A673 (cell line): ENCODE measurements around the gene BDNF. TPM values are rescaled to one million over a fixed set of nuclear protein-coding genes. Genes with fewer than 3 reads are reported as not detected.

Experiments
- BruUV-seq: library from RNA; stranded (reverse); fragments of 400-500 nt; replicated peaks from 2 replicates; lab custom pipeline; 2021; lab: Mats Ljungman, UMichigan
- CTCF ChIA-PET: fragments of 300-600 bp; sonication (Branson Sonifier 250); formaldehyde crosslinking; loops from one replicate; lab custom pipeline; 2022; ENCODE audit warnings: antibody characterized with exemption; lab: Charles Lee
- POLR2A ChIA-PET: fragments of 300-600 bp; sonication (Branson Sonifier 250); formaldehyde crosslinking; loops from one replicate; lab custom pipeline; 2022; ENCODE audit warnings: antibody characterized with exemption; ENCODE audit not compliant: low non-redundant PET; lab: Charles Lee
- DNase-seq: peaks from one replicate; pipeline ENCODE4 v3.0.0-alpha.2; 2015; ENCODE audit warnings: low spot score
- H3K27ac ChIP-seq: fragments of 200-600 bp; sonication (generic); 2 replicates; pipeline ENCODE4 v1.5.1; 2016; ENCODE audit warnings: mixed run types, low read depth, mild to moderate bottlenecking, mixed read lengths, antibody characterized with exemption, low read length; ENCODE audit not compliant: poor library complexity, severe bottlenecking
- H3K27me3 ChIP-seq: fragments of 200-600 bp; sonication (generic); replicated peaks from 2 replicates; pipeline ENCODE4 v1.6.1; 2017; ENCODE audit warnings: mixed run types, low read depth, mild to moderate bottlenecking, mixed read lengths, antibody characterized with exemption, low read length; ENCODE audit not compliant: insufficient read depth, poor library complexity
- H3K36me3 ChIP-seq: fragments of 200-600 bp; sonication (generic); 2 replicates; pipeline ENCODE4 v1.6.1; 2016; ENCODE audit warnings: mixed run types, mild to moderate bottlenecking, mixed read lengths, antibody characterized with exemption, low read length; ENCODE audit not compliant: insufficient read depth, poor library complexity, severe bottlenecking
- H3K4me1 ChIP-seq: fragments of 200-600 bp; sonication (generic); 2 replicates; pipeline ENCODE4 v1.6.1; 2017; ENCODE audit warnings: mixed run types, mild to moderate bottlenecking, mixed read lengths, antibody characterized with exemption, low read length; ENCODE audit not compliant: insufficient read depth, poor library complexity, severe bottlenecking
- H3K4me3 ChIP-seq: fragments of 200-600 bp; sonication (generic); 2 replicates; pipeline ENCODE4 v1.5.1; 2016; ENCODE audit warnings: low read depth, mixed run types, mild to moderate bottlenecking, mixed read lengths, low read length; ENCODE audit not compliant: poor library complexity, severe bottlenecking
- H3K9me3 ChIP-seq: fragments of 200-600 bp; sonication (generic); 2 replicates; pipeline ENCODE4 v1.6.1; 2016; ENCODE audit warnings: mixed run types, low read depth, mild to moderate bottlenecking, mixed read lengths, antibody characterized with exemption, low read length; ENCODE audit not compliant: poor library complexity, severe bottlenecking
- EZH2 ChIP-seq: fragments of 200-600 bp; sonication (generic); IDR thresholded peaks from 2 replicates; pipeline ENCODE4 v1.6.1; 2017; ENCODE audit warnings: borderline replicate concordance, low read depth, mild to moderate bottlenecking, mixed read lengths, antibody characterized with exemption, low read length; ENCODE audit not compliant: poor library complexity, severe bottlenecking
- intact Hi-C: fragments of 100-400 bp; cut with micrococcal nuclease; formaldehyde crosslinking; loops from one replicate; pipeline ENCODE4 v1.10.0; 2022; ENCODE audit not compliant: unreplicated experiment
- total RNA-seq: library from RNA; stranded (reverse); gene quantifications from 2 replicates; pipeline ENCODE4 v1.2.3, GENCODE V29; 2021
- TF ChIP-seq, protein P1 (sequence below): fragments of 300-800, 200-600 bp; sonication (generic); conservative IDR thresholded peaks from 2 replicates; pipeline ENCODE4 v1.5.1; 2017; ENCODE audit warnings: low read depth, mild to moderate bottlenecking, antibody characterized with exemption, low read length, moderate library complexity, mixed read lengths

The BDNF gene
- total RNA-seq, 1 experiment from 2014 or later, result 0.09 TPM

DNA sequence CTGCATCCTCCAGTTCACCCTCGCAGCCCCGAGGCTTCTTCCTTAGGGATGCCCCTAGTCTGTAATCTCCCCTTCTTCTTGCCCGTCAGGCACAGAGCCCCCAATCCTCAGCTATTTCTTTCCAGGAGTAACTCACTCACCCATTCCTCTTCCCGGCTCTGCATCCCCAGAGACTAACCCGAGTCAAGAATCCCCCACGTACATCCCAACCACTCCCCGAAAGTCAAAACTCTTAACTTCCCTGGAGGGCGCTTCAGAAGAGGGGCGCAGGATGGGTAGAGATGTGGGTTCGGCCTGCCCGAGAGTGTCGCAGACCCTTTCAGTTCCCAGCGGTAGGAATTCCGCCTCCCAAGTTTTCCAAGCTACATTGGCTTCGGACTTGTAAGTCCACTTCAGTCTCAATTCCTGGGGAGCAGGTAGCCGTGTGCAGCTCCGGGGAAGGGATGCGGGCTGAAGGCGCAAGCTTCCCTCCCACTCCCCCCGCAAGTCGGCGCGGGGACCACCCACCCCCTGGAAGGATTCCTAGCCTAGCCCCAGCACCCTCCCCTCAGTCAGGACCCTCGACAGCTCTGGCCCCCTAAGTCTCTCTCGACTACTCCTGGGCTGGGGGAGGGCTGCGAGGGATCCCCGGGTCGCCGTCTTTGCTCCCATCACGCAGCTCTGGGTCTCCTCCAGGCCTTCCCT, 871 bp downstream of the BDNF start:
- DNase-seq, result no peak
- Histone ChIP-seq H3K27me3 (peaks cover 97% of the 10 kb centered on the region), H3K4me1 (peaks cover 27% of the 10 kb centered on the region), H3K4me3 (peak overlapping the region; percentile 40), H3K9me3 (no peaks in the 10 kb centered on the region), H3K27ac (no peak overlapping the region), H3K36me3 (no peaks in the 10 kb centered on the region)
- ChIA-PET CTCF (interaction anchor here (0.5 to 3.2 kb wide), 29 partner anchors 18 to 1634 kb away, joined by 3 to 55 read pairs (median 7); no protein-coding TSS in a partner anchor), POLR2A (interaction anchor here (0.6 to 0.9 kb wide), 3 partner anchors 18 to 1626 kb away, joined by 6 to 15 read pairs (median 9); no protein-coding TSS in a partner anchor)
- intact Hi-C loops, result loop anchor here (1.0 to 10.0 kb wide), 9 partner anchors 408 to 1630 kb away; partner anchors contain the start of genes KIF18A and METTL15
- TF ChIP-seq EZH2, result peak; percentile 87
- TF ChIP-seq, protein P1, sequence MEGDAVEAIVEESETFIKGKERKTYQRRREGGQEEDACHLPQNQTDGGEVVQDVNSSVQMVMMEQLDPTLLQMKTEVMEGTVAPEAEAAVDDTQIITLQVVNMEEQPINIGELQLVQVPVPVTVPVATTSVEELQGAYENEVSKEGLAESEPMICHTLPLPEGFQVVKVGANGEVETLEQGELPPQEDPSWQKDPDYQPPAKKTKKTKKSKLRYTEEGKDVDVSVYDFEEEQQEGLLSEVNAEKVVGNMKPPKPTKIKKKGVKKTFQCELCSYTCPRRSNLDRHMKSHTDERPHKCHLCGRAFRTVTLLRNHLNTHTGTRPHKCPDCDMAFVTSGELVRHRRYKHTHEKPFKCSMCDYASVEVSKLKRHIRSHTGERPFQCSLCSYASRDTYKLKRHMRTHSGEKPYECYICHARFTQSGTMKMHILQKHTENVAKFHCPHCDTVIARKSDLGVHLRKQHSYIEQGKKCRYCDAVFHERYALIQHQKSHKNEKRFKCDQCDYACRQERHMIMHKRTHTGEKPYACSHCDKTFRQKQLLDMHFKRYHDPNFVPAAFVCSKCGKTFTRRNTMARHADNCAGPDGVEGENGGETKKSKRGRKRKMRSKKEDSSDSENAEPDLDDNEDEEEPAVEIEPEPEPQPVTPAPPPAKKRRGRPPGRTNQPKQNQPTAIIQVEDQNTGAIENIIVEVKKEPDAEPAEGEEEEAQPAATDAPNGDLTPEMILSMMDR, result no peak
- no TSS peak for BruUV-seq

DNA sequence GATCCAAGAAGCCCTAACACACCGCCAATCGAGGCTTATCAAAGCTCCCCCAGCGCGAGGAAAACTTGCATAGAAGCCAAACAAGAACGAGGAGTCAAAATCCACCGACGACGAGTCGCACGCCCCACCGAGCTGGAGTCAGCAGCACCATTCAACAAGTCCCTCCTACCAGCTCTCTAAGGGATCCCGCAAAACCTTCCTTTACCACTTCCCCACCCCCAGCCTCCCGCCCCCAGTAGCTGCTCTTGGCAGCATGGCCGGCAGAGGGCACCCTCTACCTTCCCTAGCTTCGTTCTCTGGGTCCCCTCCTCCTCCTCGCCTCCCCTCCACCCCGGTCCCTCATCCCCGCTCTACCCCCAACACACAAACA, 1.4 kb downstream of the BDNF start:
- intact Hi-C loops, result loop anchor here (1.0 to 10.0 kb wide), 9 partner anchors 408 to 1630 kb away; partner anchors contain the start of genes KIF18A and METTL15
- H3K4me3 ChIP-seq, result peak overlapping the region; percentile 40
- DNase-seq, result peak; percentile 97
- H3K4me1 ChIP-seq, result peaks cover 27% of the 10 kb centered on the region
- no TSS peak for BruUV-seq
- no peak overlapping the region for H3K27ac ChIP-seq
- peaks cover 97% of the 10 kb centered on the region for H3K27me3 ChIP-seq
- ChIA-PET POLR2A (interaction anchor here (0.5 to 0.9 kb wide), 4 partner anchors 19 to 1626 kb away, joined by 5 to 15 read pairs (median 8); no protein-coding TSS in a partner anchor), CTCF (interaction anchor here (0.5 to 3.2 kb wide), 29 partner anchors 18 to 1635 kb away, joined by 3 to 55 read pairs (median 7); no protein-coding TSS in a partner anchor)
- TF ChIP-seq, protein P1, result peak; percentile 100
- TF ChIP-seq EZH2, result no peak
- no peaks in the 10 kb centered on the region for H3K36me3 ChIP-seq
- no peaks in the 10 kb centered on the region for H3K9me3 ChIP-seq

DNA sequence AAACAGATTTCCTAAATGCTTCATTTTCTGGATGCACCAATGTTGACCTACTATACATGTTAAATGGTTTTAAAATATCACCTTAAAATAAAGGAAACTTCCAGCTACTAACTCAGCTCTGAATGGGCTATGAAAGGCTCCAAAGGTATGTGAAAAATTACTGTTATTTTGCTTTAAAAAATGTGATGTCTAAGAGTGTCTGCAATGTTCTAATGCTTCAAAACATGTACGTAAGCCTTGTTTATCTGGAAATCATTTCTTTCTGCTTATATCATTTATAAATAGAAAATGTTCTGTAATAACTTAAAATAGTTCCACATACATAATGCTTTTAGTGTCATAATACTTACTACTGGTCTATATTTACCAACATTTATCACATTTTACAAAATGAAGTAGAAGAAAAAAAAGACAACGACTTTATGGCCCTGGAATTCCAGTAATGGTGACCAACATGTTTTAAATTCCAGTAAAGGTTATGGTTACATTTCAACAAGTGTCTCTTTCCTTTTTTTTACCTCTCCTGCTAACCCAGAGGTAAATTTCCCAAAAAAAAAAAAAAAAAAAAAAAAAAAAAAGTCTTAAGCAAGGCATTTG, 2.5 kb downstream of the BDNF start:
- peak; percentile 27 for TF ChIP-seq EZH2
- TF ChIP-seq, protein P1, result no peak
- ChIA-PET POLR2A (no interaction called here), CTCF (interaction anchor here (2.0 kb wide), 1 partner anchor 832 kb away, joined by 5 read pairs; no protein-coding TSS in a partner anchor)
- DNase-seq, result no peak
- H3K36me3 ChIP-seq, result no peaks in the 10 kb centered on the region
- no peak overlapping the region for H3K27ac ChIP-seq
- intact Hi-C loops, result loop anchor here (2.0 to 10.0 kb wide), 6 partner anchors 410 to 1325 kb away; partner anchors contain the start of genes KIF18A and METTL15
- peaks cover 97% of the 10 kb centered on the region for H3K27me3 ChIP-seq
- H3K4me3 ChIP-seq, result no peak overlapping the region
- H3K4me1 ChIP-seq, result peaks cover 27% of the 10 kb centered on the region
- no peaks in the 10 kb centered on the region for H3K9me3 ChIP-seq
- no TSS peak for BruUV-seq
